ENCODE results near the gene NTNG2.

DNA sequence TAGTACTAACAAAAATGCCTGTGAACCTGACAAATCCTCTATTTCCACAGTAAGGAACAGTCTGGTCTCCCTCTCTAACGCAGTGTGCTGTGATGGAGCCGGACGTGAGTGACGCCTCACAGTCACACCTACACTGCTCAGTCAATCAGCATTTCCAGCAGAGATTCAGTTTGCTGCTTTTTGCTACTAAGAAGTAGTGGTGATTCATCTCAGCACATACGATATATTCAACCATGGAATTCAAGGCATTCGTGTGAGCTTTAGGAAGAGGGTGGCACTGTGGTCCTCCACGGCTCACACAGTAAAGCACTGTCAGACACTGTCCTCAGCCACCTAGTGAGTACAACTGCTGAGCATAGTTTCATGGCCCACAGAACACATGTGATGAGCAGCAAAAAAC is 122.0 kb downstream of the NTNG2 start:
- TF ChIP-seq, protein P1, sequence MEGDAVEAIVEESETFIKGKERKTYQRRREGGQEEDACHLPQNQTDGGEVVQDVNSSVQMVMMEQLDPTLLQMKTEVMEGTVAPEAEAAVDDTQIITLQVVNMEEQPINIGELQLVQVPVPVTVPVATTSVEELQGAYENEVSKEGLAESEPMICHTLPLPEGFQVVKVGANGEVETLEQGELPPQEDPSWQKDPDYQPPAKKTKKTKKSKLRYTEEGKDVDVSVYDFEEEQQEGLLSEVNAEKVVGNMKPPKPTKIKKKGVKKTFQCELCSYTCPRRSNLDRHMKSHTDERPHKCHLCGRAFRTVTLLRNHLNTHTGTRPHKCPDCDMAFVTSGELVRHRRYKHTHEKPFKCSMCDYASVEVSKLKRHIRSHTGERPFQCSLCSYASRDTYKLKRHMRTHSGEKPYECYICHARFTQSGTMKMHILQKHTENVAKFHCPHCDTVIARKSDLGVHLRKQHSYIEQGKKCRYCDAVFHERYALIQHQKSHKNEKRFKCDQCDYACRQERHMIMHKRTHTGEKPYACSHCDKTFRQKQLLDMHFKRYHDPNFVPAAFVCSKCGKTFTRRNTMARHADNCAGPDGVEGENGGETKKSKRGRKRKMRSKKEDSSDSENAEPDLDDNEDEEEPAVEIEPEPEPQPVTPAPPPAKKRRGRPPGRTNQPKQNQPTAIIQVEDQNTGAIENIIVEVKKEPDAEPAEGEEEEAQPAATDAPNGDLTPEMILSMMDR (IDR thresholded peaks at IDR 0.05; ENCODE audit: low read length) = no peak
- no peak for TF ChIP-seq EZH2 (IDR thresholded peaks at IDR 0.05; ENCODE audit: borderline replicate concordance, low read length)

Data from OCI-LY1 (cell line).